ENCODE measurements around the gene TREML2.

TREML2 gene

GRCh38 chr6:41239467-41240159 lies 38.7 kb upstream of the TREML2 start:
- no peak for TF ChIP-seq EZH2 (IDR thresholded peaks at IDR 0.05; ENCODE audit: borderline replicate concordance, low read length)
- TF ChIP-seq CTCF (IDR thresholded peaks at IDR 0.05; ENCODE audit: low read length): no peak
- Histone ChIP-seq H4K20me1 (ENCODE audit: insufficient read depth, low read length) (no peaks in the 10 kb centered on the region), H3K9ac (ENCODE audit: low read length) (no peak overlapping the region), H3K4me1 (ENCODE audit: insufficient read depth, low read length, severe bottlenecking) (no peaks in the 10 kb centered on the region), H3K27ac (ENCODE audit: low read depth, low read length, poor library complexity, severe bottlenecking) (no peak overlapping the region), H3K36me3 (ENCODE audit: insufficient read depth, low read length) (no peaks in the 10 kb centered on the region), H3K4me3 (ENCODE audit: low read depth, low read length, poor library complexity, severe bottlenecking) (no peak overlapping the region), H3K79me2 (ENCODE audit: insufficient read depth, low read length) (no peaks in the 10 kb centered on the region), H3K4me2 (ENCODE audit: low read length) (no peak overlapping the region), H3K9me3 (ENCODE audit: low read length) (no peaks in the 10 kb centered on the region), H3F3A (ENCODE audit: insufficient read depth, low read length) (no peaks in the 10 kb centered on the region), H2AFZ (ENCODE audit: low read length) (no peak overlapping the region), H3K9me2 (ENCODE audit: low read depth, low read length) (no peaks in the 10 kb centered on the region), H3K27me3 (ENCODE audit: insufficient read depth, low read length) (no peaks in the 10 kb centered on the region)

GRCh38 chr6:41237128-41237527 lies 36.2 kb upstream of the TREML2 start:
- TF ChIP-seq EZH2 (IDR thresholded peaks at IDR 0.05; ENCODE audit: borderline replicate concordance, low read length) (no peak), CTCF (IDR thresholded peaks at IDR 0.05; ENCODE audit: low read length) (no peak)
- Histone ChIP-seq H3K9ac (ENCODE audit: low read length) (no peak overlapping the region), H3K4me1 (ENCODE audit: insufficient read depth, low read length, severe bottlenecking) (no peaks in the 10 kb centered on the region), H3K27me3 (ENCODE audit: insufficient read depth, low read length) (no peaks in the 10 kb centered on the region), H3K4me3 (ENCODE audit: low read depth, low read length, poor library complexity, severe bottlenecking) (no peak overlapping the region), H3K4me2 (ENCODE audit: low read length) (no peak overlapping the region), H3K27ac (ENCODE audit: low read depth, low read length, poor library complexity, severe bottlenecking) (no peak overlapping the region), H2AFZ (ENCODE audit: low read length) (no peak overlapping the region), H3F3A (ENCODE audit: insufficient read depth, low read length) (no peaks in the 10 kb centered on the region), H3K79me2 (ENCODE audit: insufficient read depth, low read length) (no peaks in the 10 kb centered on the region), H3K9me3 (ENCODE audit: low read length) (no peaks in the 10 kb centered on the region), H3K36me3 (ENCODE audit: insufficient read depth, low read length) (no peaks in the 10 kb centered on the region), H3K9me2 (ENCODE audit: low read depth, low read length) (no peaks in the 10 kb centered on the region), H4K20me1 (ENCODE audit: insufficient read depth, low read length) (no peaks in the 10 kb centered on the region)

- H3K9me3 ChIP-seq (ENCODE audit: low read length): no peaks in the 10 kb centered on the region
- TF ChIP-seq CTCF (IDR thresholded peaks at IDR 0.05; ENCODE audit: low read length) (no peak), EZH2 (IDR thresholded peaks at IDR 0.05; ENCODE audit: borderline replicate concordance, low read length) (no peak)
These were observed 35.3 kb upstream of the TREML2 start for GRCh38 chr6:41236276-41236675.

More at GRCh38 chr6:41236276-41236675, 35.3 kb upstream of the TREML2 start:
- no peak overlapping the region for H2AFZ ChIP-seq (ENCODE audit: low read length)
- H3K4me3 ChIP-seq (ENCODE audit: low read depth, low read length, poor library complexity, severe bottlenecking): no peak overlapping the region
- no peaks in the 10 kb centered on the region for H3K36me3 ChIP-seq (ENCODE audit: insufficient read depth, low read length)
- H3K4me1 ChIP-seq (ENCODE audit: insufficient read depth, low read length, severe bottlenecking): no peaks in the 10 kb centered on the region
- H3K9ac ChIP-seq (ENCODE audit: low read length): no peak overlapping the region
- H3F3A ChIP-seq (ENCODE audit: insufficient read depth, low read length): no peaks in the 10 kb centered on the region
- no peaks in the 10 kb centered on the region for H4K20me1 ChIP-seq (ENCODE audit: insufficient read depth, low read length)
- H3K4me2 ChIP-seq (ENCODE audit: low read length): no peak overlapping the region
- no peak overlapping the region for H3K27ac ChIP-seq (ENCODE audit: low read depth, low read length, poor library complexity, severe bottlenecking)
- no peaks in the 10 kb centered on the region for H3K79me2 ChIP-seq (ENCODE audit: insufficient read depth, low read length)
- H3K27me3 ChIP-seq (ENCODE audit: insufficient read depth, low read length): no peaks in the 10 kb centered on the region
- no peaks in the 10 kb centered on the region for H3K9me2 ChIP-seq (ENCODE audit: low read depth, low read length)
